Endothelial cell of umbilical vein (primary cell): ENCODE results near the gene TPT1. TPM values are rescaled to one million over a fixed set of nuclear protein-coding genes. Genes with fewer than 3 reads are reported as not detected.

ENCODE experiments used
- BruUV-seq: library from RNA; stranded (reverse); fragments of 400-500 nt; replicated peaks from 2 replicates; lab custom pipeline; 2021; lab: Mats Ljungman, UMichigan
- CTCF ChIA-PET: fragments of 300-600, 350-600 bp; sonication (Branson Sonifier 250); formaldehyde crosslinking; loops from one replicate; lab custom pipeline; 2021; ENCODE audit warnings: antibody characterized with exemption, inconsistent platforms; lab: Charles Lee
- POLR2A ChIA-PET: fragments of 300-600, 350-600 bp; sonication (Branson Sonifier 250); formaldehyde crosslinking; loops from one replicate; lab custom pipeline; 2021; ENCODE audit warnings: antibody characterized with exemption, inconsistent platforms; lab: Charles Lee
- DNase-seq: peaks from one replicate; pipeline ENCODE4 v3.0.0-alpha.2; 2011; ENCODE audit warnings: low read depth, low spot score
- FAIRE-seq: peaks from 2 replicates; lab custom pipeline; 2011; peaks lifted over from hg19 to GRCh38; lab: Jason Lieb, UNC
- H2AFZ ChIP-seq: 2 replicates; pipeline ENCODE4 v1.6.0; 2012; ENCODE audit warnings: low read depth, low read length, control low read depth, inconsistent platforms
- H3K27ac ChIP-seq: 2 replicates; pipeline ENCODE4 v1.5.1; 2011; ENCODE audit warnings: low read depth, mild to moderate bottlenecking, control low read depth, low read length, moderate library complexity; ENCODE audit not compliant: insufficient read depth
- H3K27me3 ChIP-seq, 2 experiments: 2 replicates each; pipeline versions ENCODE4 v1.6.0 to v1.6.1; 2011; ENCODE audit warnings: low read length in 2 of 2, mixed read lengths in 1 of 2; ENCODE audit not compliant: control insufficient read depth in 2 of 2, insufficient read depth in 2 of 2
- H3K36me3 ChIP-seq, 2 experiments: 2 replicates in 1 of 2; 3 replicates in 1 of 2; pipeline ENCODE4 v1.5.1; 2011; ENCODE audit warnings: low read length in 2 of 2, mild to moderate bottlenecking in 1 of 2, moderate library complexity in 1 of 2; ENCODE audit not compliant: control insufficient read depth in 2 of 2, insufficient read depth in 2 of 2; ENCODE audit errors: extremely low read depth in 1 of 2
- H3K4me1 ChIP-seq: 3 replicates; pipeline ENCODE4 v1.5.1; 2011; ENCODE audit warnings: mild to moderate bottlenecking, low read length; ENCODE audit not compliant: control insufficient read depth, insufficient read depth; ENCODE audit errors: extremely low read depth
- H3K4me2 ChIP-seq: 2 replicates; pipeline ENCODE4 v1.6.1; 2011; ENCODE audit warnings: low read length, control low read depth, mixed read lengths; ENCODE audit not compliant: insufficient read depth
- H3K4me3 ChIP-seq, 3 experiments: fragments of 200-600 bp in 1 of 3; sonication (generic), shearing (Covaris generic) in 1 of 3; replicated peaks in 1 of 3; 2 replicates each; pipeline ENCODE4 v1.5.1; 2011 to 2016; ENCODE audit warnings: control low read depth in 3 of 3, low read length in 3 of 3, mild to moderate bottlenecking in 2 of 3, inconsistent platforms in 1 of 3, low read depth in 1 of 3, moderate library complexity in 1 of 3; ENCODE audit not compliant: insufficient read depth in 1 of 3
- H3K79me2 ChIP-seq: 2 replicates; pipeline ENCODE4 v1.6.0; 2012; ENCODE audit warnings: low read length, inconsistent platforms; ENCODE audit not compliant: control insufficient read depth, insufficient read depth
- H3K9ac ChIP-seq: replicated peaks from 2 replicates; pipeline ENCODE3; 2011; ENCODE audit warnings: low read length, control low read depth; ENCODE audit not compliant: insufficient read depth; ENCODE audit errors: extremely low read depth
- H3K9me1 ChIP-seq: replicated peaks from 3 replicates; pipeline ENCODE4 v1.6.0; 2011; ENCODE audit warnings: mild to moderate bottlenecking, low read length; ENCODE audit not compliant: control insufficient read depth, insufficient read depth; ENCODE audit errors: extremely low read depth
- H3K9me3 ChIP-seq: replicated peaks from 2 replicates; pipeline ENCODE4 v1.5.1; 2012; ENCODE audit warnings: low read length, inconsistent platforms; ENCODE audit not compliant: control insufficient read depth, insufficient read depth
- H4K20me1 ChIP-seq: replicated peaks from 2 replicates; pipeline ENCODE3; 2011; ENCODE audit warnings: mild to moderate bottlenecking, low read length; ENCODE audit not compliant: control insufficient read depth, insufficient read depth; ENCODE audit errors: extremely low read depth
- EZH2 ChIP-seq: IDR thresholded peaks from 2 replicates; pipeline ENCODE4 v1.6.1; 2012; ENCODE audit warnings: borderline replicate concordance, low read depth, mild to moderate bottlenecking, moderate library complexity, low read length, inconsistent platforms; ENCODE audit not compliant: severe bottlenecking
- FOS ChIP-seq: IDR thresholded peaks from 2 replicates; pipeline ENCODE4 v1.6.1; 2011; ENCODE audit warnings: mild to moderate bottlenecking, low read length, moderate library complexity, borderline replicate concordance; ENCODE audit not compliant: insufficient read depth
- GATA2 ChIP-seq: IDR thresholded peaks from 2 replicates; pipeline ENCODE4 v1.7.0; 2011; ENCODE audit warnings: low read depth, mild to moderate bottlenecking, moderate library complexity, mixed read lengths, low read length; ENCODE audit not compliant: insufficient read length, insufficient read depth
- JUN ChIP-seq: IDR thresholded peaks from 2 replicates; pipeline ENCODE4 v1.6.1; 2011; ENCODE audit warnings: borderline replicate concordance, low read depth; ENCODE audit not compliant: insufficient read length, insufficient read depth
- MYC ChIP-seq: IDR thresholded peaks from one replicate; pipeline ENCODE4 v1.6.1; 2011; ENCODE audit warnings: mild to moderate bottlenecking, low read depth, low read length
- POLR2A ChIP-seq: IDR thresholded peaks from 2 replicates; pipeline ENCODE4 v1.6.1; 2012; ENCODE audit warnings: low read depth, mild to moderate bottlenecking, control low read depth, low read length
- POLR2AphosphoS5 ChIP-seq: IDR thresholded peaks from 2 replicates; pipeline ENCODE4 v1.6.1; 2012; ENCODE audit warnings: low read depth, mild to moderate bottlenecking, control low read depth, low read length, moderate library complexity; ENCODE audit not compliant: insufficient read depth
- dilution Hi-C: fragments of 300-500 bp; cut with MboI; formaldehyde crosslinking; loops from one replicate; pipeline ENCODE4 v1.15.0; 2019; ENCODE audit warnings: low sequenced_read_pairs; ENCODE audit not compliant: extremely low pct_ligation_motif_present
- intact Hi-C: fragments of 100-400 bp; cut with micrococcal nuclease; formaldehyde crosslinking; loops from one replicate; pipeline ENCODE4 v1.10.0; 2022
- polyA plus RNA-seq, 4 experiments: library from polyadenylated mRNA; depleted of rRNA in 3 of 4; stranded (reverse) in 3 of 4; unstranded in 1 of 4; fragments of >200 nt; gene quantifications; 2 replicates each; pipeline versions ENCODE4 v1.2.1 to v1.2.3, GENCODE V29; 2011 to 2012; ENCODE audit warnings: missing spikeins in 1 of 4
- total RNA-seq: library from RNA; stranded (reverse); gene quantifications from 2 replicates; pipeline ENCODE4 v1.2.3, GENCODE V29; 2021
- TF ChIP-seq, protein P1 (sequence below), 2 donors: IDR thresholded peaks; 1 replicate in 1 of 2; 2 replicates in 1 of 2; pipeline ENCODE4 v1.5.1; 2011; ENCODE audit warnings: low read length in 2 of 2, mild to moderate bottlenecking in 2 of 2, moderate library complexity in 2 of 2, control low read depth in 1 of 2, inconsistent platforms in 1 of 2, low read depth in 1 of 2; ENCODE audit not compliant: insufficient read depth in 1 of 2; ENCODE audit errors: extremely low read depth in 1 of 2
- TF ChIP-seq, protein P2 (sequence below): IDR thresholded peaks from 2 replicates; pipeline ENCODE4 v1.6.1; 2011; ENCODE audit not compliant: insufficient read depth, insufficient read length

TPT1 gene
- total and polyA plus RNA-seq, 2 donors (not counting 3 experiments of a cell fraction or from before 2014, with no cell fraction given), result 2,993 to 4,330 TPM

DNA sequence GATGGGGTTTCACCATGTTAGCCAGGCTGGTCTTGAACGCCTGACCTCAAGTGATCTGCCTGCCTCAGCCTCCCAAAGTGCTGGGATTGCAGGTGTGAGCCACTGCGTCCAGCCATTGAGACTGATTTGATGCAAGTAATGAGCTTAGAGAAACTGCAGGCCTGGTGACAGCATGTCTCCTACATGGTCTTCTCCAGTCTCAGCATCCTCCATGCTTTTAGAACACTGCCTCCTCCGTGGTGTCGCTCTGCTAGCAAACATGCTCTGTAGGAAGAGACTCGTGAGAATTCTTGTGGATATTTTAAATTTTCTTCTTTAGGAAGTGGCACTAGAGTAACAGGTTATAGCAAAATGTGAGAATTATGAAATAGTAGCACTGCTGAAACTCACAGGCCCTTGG lies 37.1 kb downstream of the TPT1 start:
- Histone ChIP-seq H3K9me3 (no peaks in the 10 kb centered on the region), H3K4me3 (no peak overlapping the region), H3K9ac (no peak overlapping the region), H4K20me1 (no peaks in the 10 kb centered on the region), H3K4me1 (no peaks in the 10 kb centered on the region), H3K27ac (no peak overlapping the region), H3K9me1 (no peaks in the 10 kb centered on the region), H2AFZ (no peak overlapping the region), H3K36me3 (no peaks in the 10 kb centered on the region), H3K4me2 (no peak overlapping the region), H3K79me2 (no peaks in the 10 kb centered on the region), H3K27me3 (peaks cover 0 to 6% of the 10 kb centered on the region in 2 experiments)
- ChIA-PET POLR2A (no interaction called here), CTCF (interaction anchor here (0.7 to 1.9 kb wide), 3 partner anchors 11 to 257 kb away, joined by 3 to 5 read pairs (median 3); no protein-coding TSS in a partner anchor)
- intact Hi-C loops (no loop called here), dilution Hi-C loops (no loop called here)
- no TSS peak for BruUV-seq
- TF ChIP-seq POLR2AphosphoS5 (no peak), POLR2A (no peak), EZH2 (no peak), JUN (no peak), MYC (no peak), GATA2 (no peak), FOS (no peak)
- TF ChIP-seq, protein P1, sequence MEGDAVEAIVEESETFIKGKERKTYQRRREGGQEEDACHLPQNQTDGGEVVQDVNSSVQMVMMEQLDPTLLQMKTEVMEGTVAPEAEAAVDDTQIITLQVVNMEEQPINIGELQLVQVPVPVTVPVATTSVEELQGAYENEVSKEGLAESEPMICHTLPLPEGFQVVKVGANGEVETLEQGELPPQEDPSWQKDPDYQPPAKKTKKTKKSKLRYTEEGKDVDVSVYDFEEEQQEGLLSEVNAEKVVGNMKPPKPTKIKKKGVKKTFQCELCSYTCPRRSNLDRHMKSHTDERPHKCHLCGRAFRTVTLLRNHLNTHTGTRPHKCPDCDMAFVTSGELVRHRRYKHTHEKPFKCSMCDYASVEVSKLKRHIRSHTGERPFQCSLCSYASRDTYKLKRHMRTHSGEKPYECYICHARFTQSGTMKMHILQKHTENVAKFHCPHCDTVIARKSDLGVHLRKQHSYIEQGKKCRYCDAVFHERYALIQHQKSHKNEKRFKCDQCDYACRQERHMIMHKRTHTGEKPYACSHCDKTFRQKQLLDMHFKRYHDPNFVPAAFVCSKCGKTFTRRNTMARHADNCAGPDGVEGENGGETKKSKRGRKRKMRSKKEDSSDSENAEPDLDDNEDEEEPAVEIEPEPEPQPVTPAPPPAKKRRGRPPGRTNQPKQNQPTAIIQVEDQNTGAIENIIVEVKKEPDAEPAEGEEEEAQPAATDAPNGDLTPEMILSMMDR (IDR thresholded peaks at IDR 0.05; ENCODE audit: extremely low read depth in 1 of 2, insufficient read depth in 1 of 2, low read depth in 1 of 2, low read length in 2 of 2), result no peak
- TF ChIP-seq, protein P2, sequence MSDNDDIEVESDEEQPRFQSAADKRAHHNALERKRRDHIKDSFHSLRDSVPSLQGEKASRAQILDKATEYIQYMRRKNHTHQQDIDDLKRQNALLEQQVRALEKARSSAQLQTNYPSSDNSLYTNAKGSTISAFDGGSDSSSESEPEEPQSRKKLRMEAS, result no peak
- DNase-seq (no peak), FAIRE-seq (no peak)
